ENCODE measurements around the gene NEDD8.

- TF ChIP-seq POLR2AphosphoS5 (IDR thresholded peaks at IDR 0.05) (no peak), CTCF (IDR thresholded peaks at IDR 0.05 in 8 of 11, conservative IDR thresholded peaks at IDR 0.05 in 3 of 11) (no peak), POLR2A (IDR thresholded peaks at IDR 0.05) (no peak)
Measured at GRCh38 chr14:24237463-24237955, 5.3 kb upstream of the NEDD8 start.

Data from spleen (tissue), 7 donors.